DMS79 treated with DMSO at 0.1 percent for 48 hours (cell line): Measurements from ENCODE around the gene VPS16.
A peak's percentile ranks its signal among the peaks of the same experiment; 100 is the strongest.

Experiments
- DNase-seq: peaks from one replicate; lab custom pipeline; 2025; lab: John Stamatoyannopoulos, UW

Gene VPS16

GRCh38 chr20:2840138-2840966, at the start of gene VPS16, which contains the start of gene PCED1A:
TSS of gene VPS16 (plus strand) at chr20:2840745. CDS start at chr20:2840775, 30 bp downstream.
TSS of gene PCED1A (minus strand) at chr20:2840655. CDS start at chr20:2839912, 743 bp downstream.
- peak; percentile 52 for DNase-seq

GRCh38 chr20:2793471-2793870, 47.1 kb upstream of the VPS16 start:
- no peak for DNase-seq

- no peak for DNase-seq
These were observed 46.3 kb upstream of the VPS16 start for GRCh38 chr20:2794202-2794748.

- no peak for DNase-seq
These were observed 45.6 kb upstream of the VPS16 start for GRCh38 chr20:2794866-2795447.

GRCh38 chr20:2795451-2795850, 45.1 kb upstream of the VPS16 start:
- no peak for DNase-seq

- no peak for DNase-seq
These were observed 44.4 kb upstream of the VPS16 start for GRCh38 chr20:2796011-2796660.

GRCh38 chr20:2797136-2797983, 43.2 kb upstream of the VPS16 start:
- DNase-seq = no peak

- DNase-seq = no peak
These were observed 42.3 kb upstream of the VPS16 start for GRCh38 chr20:2798095-2798805.

- DNase-seq = peak; percentile 35
These were observed 41.7 kb upstream of the VPS16 start for GRCh38 chr20:2798814-2799213.

- peak; percentile 54 for DNase-seq
These were observed 41.3 kb upstream of the VPS16 start for GRCh38 chr20:2799271-2799670.

GRCh38 chr20:2799688-2800520, 40.6 kb upstream of the VPS16 start:
- peak; percentile 54 for DNase-seq

GRCh38 chr20:2800521-2801285, 39.8 kb upstream of the VPS16 start, which contains the start of gene CPXM1:
TSS of gene CPXM1 (minus strand) at chr20:2800627. CDS start at chr20:2800572, 55 bp downstream.
- peak; percentile 42 for DNase-seq

- DNase-seq = peak; percentile 21
These were observed 39.2 kb upstream of the VPS16 start for GRCh38 chr20:2801286-2801728.

- no peak for DNase-seq
These were observed 36.3 kb upstream of the VPS16 start for GRCh38 chr20:2804041-2804828.

- DNase-seq = no peak
These were observed 35.5 kb upstream of the VPS16 start for GRCh38 chr20:2804852-2805688.

- no peak for DNase-seq
These were observed 34.7 kb upstream of the VPS16 start for GRCh38 chr20:2805689-2806350.

GRCh38 chr20:2806351-2806701, 34.2 kb upstream of the VPS16 start:
- no peak for DNase-seq
